BE2C (cell line): Measurements from ENCODE around the gene CTCFL.

Source experiments
- DNase-seq: peaks from one replicate; pipeline ENCODE4 v3.0.0-alpha.2; 2020
- H3K27me3 ChIP-seq: fragments of 250-450 bp; sonication (Bioruptor Pico); 2 replicates; pipeline ENCODE4 v1.5.1; 2020; ENCODE audit warnings: mild to moderate bottlenecking
- H3K36me3 ChIP-seq: fragments of 250-450 bp; sonication (Bioruptor Pico); 2 replicates; pipeline ENCODE4 v1.5.1; 2020; ENCODE audit warnings: mild to moderate bottlenecking
- H3K4me1 ChIP-seq: fragments of 250-450 bp; sonication (Bioruptor Pico); 2 replicates; pipeline ENCODE4 v1.5.1; 2020
- H3K4me3 ChIP-seq: 2 replicates; pipeline ENCODE4 v1.5.1; 2011; ENCODE audit warnings: low read depth, low read length
- H3K9me3 ChIP-seq: fragments of 250-450 bp; sonication (Bioruptor Pico); 2 replicates; pipeline ENCODE4 v1.5.1; 2020
- CTCF ChIP-seq: IDR thresholded peaks from 2 replicates; pipeline ENCODE4 v1.5.1; 2012; ENCODE audit warnings: mild to moderate bottlenecking, low read depth, low read length

The CTCFL gene

DNA sequence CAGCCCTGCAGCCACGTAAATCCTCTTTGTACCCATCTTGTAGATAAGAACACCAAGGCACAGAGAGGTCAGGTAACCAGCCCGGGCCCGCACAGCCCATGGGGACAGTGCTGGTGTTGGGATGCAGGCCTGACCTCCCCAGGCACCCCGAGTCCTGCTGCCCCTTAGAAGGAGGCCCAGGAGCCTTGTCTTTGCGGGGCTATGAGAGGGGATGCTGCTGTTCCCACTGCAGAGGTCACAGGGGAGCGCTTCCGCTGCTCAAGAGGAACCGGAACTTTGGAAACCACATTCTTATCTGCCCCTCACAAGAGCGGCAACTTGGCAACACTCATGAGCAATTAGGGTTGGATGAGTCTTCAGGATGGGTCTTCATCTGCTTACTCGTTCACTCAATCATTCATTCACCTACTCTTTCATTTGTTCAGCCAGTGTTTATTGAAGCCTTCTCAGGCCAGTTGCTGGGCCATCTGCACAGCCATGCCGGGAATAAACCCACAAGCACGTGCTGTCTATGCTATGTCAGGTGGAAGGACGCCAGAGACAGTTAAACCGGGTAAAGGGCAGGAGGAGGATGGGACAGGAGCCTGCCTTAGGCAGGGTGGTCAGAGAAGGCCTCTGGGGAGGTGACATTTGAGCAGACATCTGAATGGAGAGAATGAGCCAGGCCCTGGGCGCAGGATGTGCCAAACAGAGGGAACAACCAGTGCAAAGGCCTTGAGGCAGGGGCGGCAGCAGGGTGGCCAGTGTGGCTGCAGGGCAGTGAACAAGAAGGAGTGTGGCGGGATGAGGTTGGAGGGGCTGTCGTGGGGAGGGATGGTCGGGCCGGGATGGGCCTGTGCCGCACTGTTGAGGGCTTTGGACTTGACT, 72.9 kb downstream of the CTCFL start:
- no peaks in the 10 kb centered on the region for H3K4me1 ChIP-seq
- no peak overlapping the region for H3K4me3 ChIP-seq
- H3K9me3 ChIP-seq = no peaks in the 10 kb centered on the region
- H3K36me3 ChIP-seq = no peaks in the 10 kb centered on the region
- H3K27me3 ChIP-seq = no peaks in the 10 kb centered on the region
- no peak for DNase-seq
- TF ChIP-seq CTCF = no peak

DNA sequence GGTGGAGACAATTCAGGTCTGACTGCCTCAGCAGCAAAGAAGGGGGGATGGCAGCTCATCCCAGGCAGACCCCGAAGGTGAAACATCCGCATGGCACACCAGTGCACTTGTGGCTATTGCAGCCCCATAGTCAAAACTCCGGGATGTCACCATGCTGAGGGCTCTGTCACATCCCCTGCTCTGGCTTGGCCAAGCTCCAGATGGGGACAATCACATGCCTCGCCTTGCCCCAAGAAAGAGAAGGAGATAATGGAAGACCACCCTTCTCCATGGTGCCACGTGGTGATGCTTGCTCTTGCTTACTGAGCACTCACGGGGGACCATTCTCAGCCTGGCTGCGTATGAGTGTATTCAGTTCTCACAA, 73.5 kb downstream of the CTCFL start:
- H3K27me3 ChIP-seq = no peaks in the 10 kb centered on the region
- TF ChIP-seq CTCF = no peak
- DNase-seq = no peak
- H3K4me1 ChIP-seq = no peaks in the 10 kb centered on the region
- H3K9me3 ChIP-seq = no peaks in the 10 kb centered on the region
- no peak overlapping the region for H3K4me3 ChIP-seq
- H3K36me3 ChIP-seq = no peaks in the 10 kb centered on the region

- no peak for TF ChIP-seq CTCF
- H3K4me1 ChIP-seq = no peaks in the 10 kb centered on the region
- no peak for DNase-seq
- no peaks in the 10 kb centered on the region for H3K9me3 ChIP-seq
- no peak overlapping the region for H3K4me3 ChIP-seq
- H3K27me3 ChIP-seq = no peaks in the 10 kb centered on the region
- H3K36me3 ChIP-seq = no peaks in the 10 kb centered on the region
These were observed 74.0 kb downstream of the CTCFL start for GRCh38 chr20:57450931-57451330.

GRCh38 chr20:57450419-57450818, 74.5 kb downstream of the CTCFL start:
- no peaks in the 10 kb centered on the region for H3K4me1 ChIP-seq
- H3K9me3 ChIP-seq = no peaks in the 10 kb centered on the region
- no peak for TF ChIP-seq CTCF
- H3K27me3 ChIP-seq = no peaks in the 10 kb centered on the region
- DNase-seq = peak; percentile 57
- H3K36me3 ChIP-seq = no peaks in the 10 kb centered on the region
- H3K4me3 ChIP-seq = no peak overlapping the region

DNA sequence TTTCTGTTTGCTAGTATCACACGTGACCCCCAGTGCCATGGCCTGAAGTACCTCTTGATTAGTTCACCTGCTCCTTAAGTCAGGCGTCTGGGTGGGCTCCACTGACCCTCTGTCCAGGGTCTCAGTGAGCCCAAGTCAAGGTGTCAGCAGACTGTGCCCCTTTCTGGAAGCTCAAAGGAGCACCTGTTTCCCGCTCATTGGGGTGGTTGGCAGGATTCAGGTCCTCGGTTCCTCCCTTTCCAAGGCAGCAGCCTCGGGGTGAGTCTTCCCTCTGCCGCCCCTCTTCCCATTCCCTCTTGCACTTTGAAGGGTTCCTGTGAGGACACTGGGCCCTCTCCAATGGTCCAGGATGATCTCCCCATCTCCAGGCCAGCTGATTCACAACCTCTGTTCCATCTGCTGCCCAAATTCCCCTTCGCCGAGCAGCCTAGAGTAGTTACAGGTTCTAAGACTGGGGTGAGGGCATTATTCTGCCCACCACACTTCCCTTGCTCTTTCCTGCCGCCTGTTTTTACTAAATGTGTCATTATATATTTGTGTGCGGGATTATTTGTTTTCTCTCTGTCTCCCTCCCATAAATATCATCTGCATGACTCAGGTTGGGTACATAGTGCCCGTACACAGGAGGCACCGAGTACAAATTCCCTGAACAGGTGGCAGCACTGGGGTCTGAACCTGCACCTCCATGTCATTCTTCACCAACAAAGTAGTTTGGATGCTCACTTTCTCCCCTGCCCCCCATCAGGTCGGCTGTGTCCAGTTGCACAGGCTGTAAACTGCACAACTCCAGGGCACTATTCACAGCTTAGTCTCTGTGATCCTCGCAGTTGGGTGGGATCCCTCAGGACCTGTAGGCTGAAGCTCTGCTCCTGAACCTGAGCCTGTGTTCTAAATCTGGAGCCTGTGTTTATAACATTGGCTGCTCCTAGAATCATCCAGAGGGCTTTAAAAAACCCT, 75.3 kb downstream of the CTCFL start:
- no peaks in the 10 kb centered on the region for H3K9me3 ChIP-seq
- no peaks in the 10 kb centered on the region for H3K36me3 ChIP-seq
- no peak for DNase-seq
- no peaks in the 10 kb centered on the region for H3K27me3 ChIP-seq
- H3K4me3 ChIP-seq = no peak overlapping the region
- TF ChIP-seq CTCF = no peak
- H3K4me1 ChIP-seq = no peaks in the 10 kb centered on the region
